GOT3 (cell line): ENCODE data around the gene FAM177B.
A peak's percentile ranks its signal among the peaks of the same experiment; 100 is the strongest.

Experiments
- DNase-seq: peaks from one replicate; lab custom pipeline; 2025; ENCODE audit warnings: mixed read lengths; lab: John Stamatoyannopoulos, UW

The FAM177B gene

DNA sequence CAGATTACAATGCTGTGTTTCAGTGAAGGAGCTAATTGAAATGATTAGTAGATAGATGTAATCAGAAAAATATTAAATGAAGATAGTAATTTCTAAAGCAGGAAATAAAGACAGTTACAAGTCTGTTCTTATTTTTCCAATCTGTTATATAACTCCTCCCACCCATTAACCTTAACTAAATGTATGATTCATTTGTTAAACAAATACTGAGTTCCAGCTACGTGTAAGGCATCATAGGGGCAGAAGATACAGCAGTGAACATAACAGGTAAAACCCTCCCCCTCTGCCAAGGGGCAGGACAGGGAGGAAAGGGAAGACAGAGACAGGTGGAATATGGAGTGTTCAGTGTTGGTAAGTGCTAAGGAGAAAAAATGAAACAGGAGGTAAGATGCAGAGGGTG is at the start of gene FAM177B:
FAM177B (plus strand) TSS at position 231 of the 400 bp plus-strand sequence. CDS start 9,344 bp downstream, outside the sequence.
- no peak for DNase-seq

DNA sequence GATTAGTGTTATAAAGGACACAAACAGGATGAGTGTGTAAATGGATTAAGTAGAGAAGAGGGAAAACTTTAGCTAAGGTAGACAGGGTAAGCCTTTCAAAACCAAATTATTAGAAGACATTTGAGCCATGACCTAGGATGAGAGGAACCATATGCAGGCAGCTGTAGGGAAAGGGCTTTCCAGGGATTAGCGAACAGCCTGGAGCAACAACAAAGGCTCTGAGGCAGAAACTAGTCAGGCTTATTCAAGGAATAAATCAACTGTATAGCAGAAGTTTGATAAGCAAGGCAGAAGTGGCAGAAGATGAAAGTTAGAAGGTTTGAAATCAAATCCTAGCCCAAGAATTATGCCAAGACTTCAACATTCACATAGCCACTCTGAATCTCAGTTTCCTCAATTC is 46.0 kb upstream of the FAM177B start:
- no peak for DNase-seq

DNA sequence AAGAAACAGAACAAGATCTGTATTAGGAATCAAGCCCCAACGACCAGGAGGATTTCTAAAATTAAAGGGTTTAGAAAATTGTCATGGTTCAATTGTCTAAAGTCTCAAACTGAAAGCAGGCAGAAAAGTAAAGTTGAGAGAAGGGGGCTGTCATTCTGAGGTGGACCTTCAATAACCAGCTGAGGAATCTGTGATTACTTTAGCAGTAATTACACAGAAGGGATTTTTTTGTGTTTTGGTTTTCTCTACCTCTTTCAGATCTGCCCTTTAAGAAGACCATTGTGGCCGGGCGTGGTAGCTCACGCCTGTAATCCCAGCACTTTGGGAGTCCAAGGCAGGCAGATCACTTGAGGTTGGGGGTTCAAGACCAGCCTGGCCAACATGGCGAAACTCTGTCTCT is 42.1 kb upstream of the FAM177B start:
- DNase-seq, result no peak

DNA sequence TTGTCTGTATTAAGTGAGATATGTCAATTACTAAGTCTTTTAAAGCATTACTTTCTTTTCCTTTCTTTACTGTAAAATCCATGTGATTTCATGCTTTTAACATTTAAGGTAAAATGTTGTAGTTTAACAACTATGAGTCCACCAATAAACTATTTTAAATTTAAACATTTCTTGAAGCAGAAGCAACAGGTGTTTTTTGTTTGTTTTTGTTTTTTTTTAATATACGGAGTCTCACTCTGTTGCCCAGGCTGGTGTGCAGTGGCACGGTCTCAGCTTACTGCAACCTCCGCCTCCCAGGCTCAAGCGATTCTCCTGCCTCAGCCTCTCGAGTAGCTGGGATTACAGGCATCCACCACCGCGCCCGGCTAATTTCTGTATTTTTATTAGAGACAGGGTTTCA is 40.3 kb upstream of the FAM177B start:
- no peak for DNase-seq

DNA sequence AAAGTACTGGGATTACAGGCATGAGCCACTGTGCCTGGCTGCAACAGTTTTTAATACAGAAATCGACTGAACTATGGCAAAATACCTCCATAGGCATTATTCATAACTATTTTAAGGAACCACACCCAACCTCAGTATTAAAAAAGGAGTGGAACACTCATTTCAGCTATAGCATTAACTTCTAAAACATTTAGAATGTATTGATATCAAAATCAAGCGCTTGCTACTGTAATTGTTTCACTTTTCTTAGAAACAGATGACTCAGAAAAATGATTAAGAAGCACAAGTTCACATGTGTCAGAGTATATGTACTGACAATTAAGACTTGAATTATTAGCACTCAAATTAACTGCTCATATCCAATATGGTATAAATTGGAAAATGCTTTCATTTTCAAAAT is 39.8 kb upstream of the FAM177B start:
- DNase-seq, result no peak

DNA sequence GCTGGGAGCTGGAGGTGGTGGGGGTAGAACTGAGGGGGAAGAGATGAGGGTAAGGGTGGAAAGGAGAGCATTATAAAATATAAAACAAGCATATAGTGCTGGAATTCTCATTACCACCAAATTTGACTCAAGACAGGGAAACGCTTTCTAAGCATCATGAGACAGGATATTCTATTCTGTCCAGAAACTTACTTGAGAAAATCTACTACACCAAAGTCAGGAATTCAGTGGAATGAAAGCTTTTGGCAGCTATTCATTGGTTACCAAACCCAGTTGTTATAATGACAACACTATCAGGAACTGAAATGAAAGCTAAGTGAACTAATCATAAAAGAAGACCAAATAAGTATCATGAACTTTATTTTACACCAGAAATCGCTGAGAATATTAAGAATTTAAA is 39.2 kb upstream of the FAM177B start:
- DNase-seq, result no peak

DNA sequence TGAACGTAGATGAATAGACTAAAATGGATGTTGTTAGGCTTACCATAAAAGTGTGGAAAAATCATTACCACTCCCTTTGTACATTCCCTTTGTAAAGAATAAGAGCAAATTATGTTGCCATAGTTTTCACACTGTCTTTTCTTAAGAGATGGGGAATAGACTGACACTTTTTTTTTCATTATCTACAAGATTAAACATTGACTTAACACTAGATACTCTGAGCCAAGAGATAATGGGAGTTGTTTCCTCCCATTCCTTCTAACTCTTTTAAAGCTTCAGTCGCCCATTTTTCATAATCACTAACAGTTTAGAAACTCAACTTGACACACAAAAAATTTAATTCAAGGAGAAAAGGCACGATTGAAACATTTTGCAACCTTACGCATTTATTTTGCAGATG is 34.8 kb upstream of the FAM177B start:
- no peak for DNase-seq

DNA sequence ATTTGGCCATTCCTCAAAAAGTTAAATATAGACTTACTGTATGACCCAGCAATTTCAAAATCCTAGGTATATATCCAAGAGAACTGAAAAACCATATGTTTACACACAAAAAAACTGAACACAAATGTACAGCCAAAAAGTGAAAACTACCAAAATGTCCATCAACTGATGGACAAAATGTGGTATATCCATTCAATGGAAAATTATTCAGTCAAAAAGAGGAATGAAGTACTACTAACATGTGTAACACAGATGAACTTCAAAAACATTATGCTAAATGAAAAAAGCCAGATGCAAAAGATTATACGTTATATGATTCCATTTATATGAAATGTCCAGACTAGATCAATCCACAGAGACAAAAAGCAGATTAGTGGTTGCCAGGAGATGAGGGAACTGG is 32.7 kb upstream of the FAM177B start:
- no peak for DNase-seq

DNA sequence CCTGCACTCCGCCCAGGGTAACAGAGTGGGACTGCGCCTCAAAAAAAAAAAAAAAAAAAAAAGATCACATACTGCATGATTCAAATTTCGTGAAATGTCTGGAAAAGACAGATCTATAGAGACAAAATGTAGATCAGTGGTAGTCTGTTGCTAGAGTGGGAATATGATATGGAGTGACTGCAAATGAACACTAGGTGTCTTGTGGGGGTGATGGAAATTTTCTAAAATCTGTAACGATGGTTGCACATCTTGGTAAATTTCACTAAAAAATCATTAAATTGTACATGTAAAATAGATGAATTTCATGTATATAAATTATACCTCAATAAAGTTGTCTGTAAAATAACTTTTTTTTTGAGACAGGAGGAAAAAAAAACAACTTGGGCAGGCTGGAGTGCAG is 30.2 kb upstream of the FAM177B start:
- DNase-seq, result no peak

DNA sequence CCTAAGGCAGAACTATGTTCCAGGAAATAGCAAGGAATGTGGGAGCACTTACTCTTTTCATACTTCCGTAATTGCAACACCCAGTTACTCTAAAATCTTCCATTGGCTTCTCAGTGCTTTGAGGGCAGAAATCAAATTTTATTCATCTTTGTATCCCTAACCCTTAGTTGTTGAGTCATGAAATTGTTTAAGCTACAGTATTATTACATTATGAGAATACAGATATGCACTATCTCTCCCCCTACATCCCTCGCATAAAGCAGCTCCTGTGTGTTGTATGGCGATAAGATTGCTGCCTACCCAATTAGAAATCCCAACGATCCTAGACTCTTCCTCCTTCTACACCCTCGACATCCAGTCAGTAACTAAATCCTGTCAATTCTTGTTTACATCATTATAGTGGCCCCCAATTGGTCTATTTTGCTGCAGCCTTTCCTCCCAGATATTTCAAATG is 27.3 kb upstream of the FAM177B start:
- DNase-seq, result no peak

DNA sequence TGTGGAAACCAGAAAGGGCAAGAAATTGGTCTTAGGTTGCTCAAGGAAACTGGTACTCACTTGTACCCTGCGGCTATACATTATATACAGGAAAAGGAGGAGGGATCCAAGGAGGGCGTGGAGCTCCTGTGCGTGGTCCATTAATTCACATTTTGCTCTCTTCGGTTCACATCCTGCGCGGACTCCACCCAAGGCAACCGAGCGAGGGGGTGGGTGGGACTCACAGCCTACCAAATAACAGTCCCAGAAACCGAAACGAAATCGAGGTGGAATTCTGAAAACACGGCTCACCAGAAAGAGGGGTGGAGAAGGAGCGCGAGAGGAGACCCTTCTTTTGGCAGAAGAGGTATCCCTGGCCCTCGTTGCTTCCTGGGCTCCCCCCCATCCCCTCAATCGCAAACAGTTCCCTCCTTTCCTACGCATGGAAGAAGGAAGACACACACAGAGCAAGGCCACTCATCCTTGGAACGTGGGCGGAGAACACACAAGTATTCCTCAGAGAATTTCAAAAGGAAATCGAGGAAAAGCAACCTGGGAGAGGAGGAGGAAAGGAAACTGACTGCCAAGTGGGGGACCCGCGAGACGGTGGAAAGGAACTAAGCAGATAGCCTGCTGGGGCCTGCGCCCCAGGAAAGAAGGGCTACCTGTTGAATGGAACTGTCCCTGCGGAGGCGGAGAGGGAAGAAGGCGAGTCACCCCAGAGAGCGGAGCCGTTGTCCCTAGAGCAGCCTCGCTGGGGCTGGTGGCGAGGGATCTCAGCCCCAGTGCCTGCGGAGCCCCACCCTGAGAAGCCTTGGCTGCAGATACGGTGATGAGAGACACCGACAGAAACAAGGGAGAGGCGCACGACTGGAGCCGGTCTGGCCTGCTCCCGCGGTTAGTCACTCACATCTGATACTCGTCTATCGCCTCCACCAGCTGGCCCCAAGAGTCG is 25.4 kb upstream of the FAM177B start:
- DNase-seq, result peak; percentile 30

DNA sequence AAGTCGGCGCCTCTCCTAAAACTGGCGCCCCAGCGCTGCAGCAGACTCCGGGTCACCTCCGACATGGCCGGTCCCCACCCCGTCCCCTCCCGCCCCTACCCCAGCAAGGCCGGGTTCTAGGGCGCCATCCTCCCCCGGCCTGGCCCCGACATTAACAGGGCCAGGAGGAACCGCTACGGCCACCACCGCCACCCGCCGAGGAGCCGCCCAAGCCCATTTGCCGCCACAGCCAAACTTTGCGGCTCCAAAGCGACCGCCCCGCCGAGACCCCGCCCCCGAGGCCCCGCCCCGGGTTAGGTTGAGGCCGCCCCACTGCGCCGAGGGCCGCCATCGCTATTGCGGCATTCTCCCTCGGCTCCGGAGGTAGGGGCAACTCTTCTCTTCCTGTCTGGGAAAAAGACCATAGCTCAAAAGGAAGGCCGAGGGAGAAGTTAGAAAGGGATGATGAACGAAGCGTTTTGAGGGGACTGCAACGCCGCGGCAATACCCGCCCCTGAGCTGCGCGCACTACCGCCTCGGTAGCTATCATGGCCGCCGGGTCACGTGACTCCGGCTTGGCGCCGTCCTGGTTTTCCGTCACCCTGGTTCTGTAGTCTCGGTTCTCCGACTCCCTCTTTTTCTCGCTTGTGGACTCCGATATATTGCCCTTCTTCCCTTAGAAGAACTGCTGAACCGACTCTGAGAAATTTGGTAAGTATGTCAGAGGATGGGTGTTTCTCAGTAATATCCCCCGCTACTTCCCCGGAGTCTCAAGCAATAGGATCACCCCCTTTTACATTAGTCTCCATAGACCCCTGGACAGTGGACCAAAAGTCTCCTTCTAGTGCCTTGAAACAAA is 24.5 kb upstream of the FAM177B start, which contains the start of the genes AIDA and BROX:
AIDA (minus strand) TSS at position 239 of the 838 bp plus-strand sequence; CDS start at position 65, 174 bp downstream.
BROX (plus strand) TSS at position 312 of the 838 bp plus-strand sequence. CDS start 3,136 bp downstream, outside the sequence.
- DNase-seq, result peak; percentile 86

DNA sequence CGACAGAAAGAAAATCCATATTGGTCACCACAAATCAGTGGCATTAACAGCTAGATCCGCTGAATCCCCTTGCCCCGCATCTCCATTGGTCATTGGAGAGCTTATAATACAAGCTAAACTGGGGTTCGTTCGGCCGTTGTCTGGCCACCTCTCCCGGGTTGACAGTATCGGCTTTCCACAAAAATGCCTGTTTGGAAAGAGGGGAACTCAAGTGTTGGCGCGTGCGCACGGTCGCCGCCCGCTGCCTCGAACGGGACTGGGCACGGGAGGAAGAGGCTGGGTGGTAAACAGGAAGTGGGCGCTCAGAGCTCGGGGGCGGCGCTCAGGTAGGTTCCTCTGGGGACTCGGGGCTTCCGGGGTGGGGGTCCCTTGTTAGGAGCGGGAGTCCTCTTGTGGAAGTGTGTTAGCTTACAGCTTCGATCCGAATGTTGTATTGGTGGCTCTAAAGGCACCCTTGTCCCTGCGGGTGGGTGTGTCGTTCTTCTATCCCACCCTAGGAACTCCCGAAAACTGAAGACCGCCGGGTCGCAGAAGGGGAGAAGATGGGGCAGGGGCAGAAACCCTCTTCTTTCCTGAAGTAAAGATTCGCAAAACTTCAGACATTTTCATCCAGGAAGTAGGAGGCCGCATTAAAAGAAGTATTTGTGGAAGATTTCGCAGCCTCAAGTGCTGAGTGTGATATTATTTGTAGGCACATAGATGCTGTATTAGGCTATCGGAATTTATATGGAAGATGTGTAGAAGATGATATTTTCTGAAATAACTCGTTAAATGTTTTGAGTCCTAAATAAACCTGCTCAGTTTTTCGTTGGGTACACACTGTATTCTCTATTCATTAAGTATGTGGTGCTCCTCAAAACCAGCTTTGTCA is 23.7 kb upstream of the FAM177B start:
- peak; percentile 62 for DNase-seq

DNA sequence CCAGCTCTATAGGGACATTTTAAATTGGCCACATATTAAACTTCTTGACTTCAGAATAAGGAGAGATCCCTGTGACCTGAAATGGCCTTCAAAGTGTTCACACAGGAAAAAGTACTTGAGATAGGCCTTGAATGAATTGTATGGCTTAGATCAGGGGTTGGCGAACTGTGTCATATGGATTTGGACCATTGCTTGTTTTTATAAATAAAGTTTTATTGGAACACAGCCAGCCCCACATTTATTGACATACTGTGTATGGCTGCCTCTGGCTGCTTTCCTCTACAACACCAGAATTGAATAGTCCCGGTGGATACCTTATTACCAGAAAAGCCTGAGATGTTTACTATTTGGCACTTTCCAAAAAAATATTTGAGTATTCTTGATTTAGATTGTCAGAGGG is 20.6 kb upstream of the FAM177B start:
- no peak for DNase-seq

DNA sequence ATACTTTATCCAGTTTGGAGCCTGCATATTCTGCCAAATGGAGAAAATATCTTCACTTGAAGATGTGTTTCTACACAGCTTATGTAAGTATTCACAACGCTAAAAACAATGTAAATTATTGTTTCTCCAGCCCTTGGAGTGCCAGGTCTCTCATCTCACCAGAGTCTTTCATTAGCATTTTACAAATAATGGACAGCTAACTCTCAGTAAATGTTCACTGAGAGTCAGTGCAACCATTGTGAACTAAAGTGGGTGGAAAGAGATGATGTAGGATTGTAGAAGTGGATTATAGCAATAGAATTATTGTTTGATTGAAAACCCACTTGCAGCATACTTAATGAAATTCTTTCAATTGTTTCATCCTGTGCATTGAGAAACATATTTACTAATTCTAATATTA is 8.3 kb upstream of the FAM177B start:
- no peak for DNase-seq

DNA sequence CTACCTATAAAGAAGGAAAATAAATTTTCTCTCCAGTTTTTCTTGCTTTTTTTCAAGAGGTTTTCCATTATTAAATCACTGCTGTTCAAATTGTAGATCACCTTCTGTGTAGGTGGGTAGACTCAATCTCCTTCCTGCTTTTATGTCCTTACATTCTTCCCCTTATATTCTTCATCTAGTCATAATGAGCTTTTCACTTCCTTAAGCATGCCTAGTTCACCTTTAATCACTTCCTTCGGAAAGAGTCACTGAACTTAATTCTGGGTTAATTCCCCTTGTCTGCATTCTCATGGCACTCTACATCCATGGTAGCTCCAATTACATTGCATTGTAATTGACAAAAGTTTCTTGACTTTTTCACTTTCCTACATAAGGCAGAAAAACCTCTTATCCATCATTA is 6.1 kb upstream of the FAM177B start:
- DNase-seq, result no peak

DNA sequence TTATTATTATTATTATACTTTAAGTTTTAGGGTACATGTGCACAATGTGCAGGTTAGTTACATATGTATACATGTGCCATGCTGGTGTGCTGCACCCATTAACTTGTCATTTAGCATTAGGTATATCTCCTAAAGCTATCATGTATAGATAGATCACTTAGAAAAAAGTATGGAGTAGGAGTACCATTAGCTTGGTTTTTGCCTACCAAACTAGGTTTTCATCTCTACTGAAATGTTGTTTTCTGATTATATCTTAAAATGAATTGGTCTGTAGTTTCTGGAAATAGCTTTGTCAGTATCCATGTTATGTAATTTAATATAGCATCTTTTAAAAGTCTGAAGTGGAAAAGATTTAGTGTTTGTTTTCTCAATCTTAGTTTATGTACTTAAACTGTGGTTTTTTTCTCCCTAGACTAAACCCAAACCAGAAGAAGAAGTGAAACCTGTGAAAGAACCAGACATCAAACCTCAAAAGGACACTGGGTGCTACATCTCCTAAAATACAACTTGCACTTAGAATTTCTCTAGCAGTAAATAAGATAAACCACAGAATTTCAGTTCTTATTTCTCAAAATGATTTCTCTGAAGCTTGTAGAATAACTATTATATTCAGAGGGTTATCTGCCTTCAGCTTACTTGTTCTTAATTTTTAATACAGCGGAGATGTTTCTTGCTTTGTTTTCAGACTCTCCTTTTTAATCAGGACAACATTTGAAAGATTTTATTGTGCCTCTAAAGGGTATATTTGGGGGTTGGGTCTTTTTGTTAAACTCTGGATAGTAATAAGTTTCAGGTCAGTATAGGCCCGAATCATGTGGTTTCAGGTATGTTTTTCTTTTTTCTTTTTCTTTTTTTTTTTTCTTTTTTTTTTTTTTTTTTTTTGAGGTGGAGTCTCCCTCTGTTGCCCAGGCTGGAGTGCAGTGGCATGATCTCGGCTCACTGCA is 4.5 kb upstream of the FAM177B start:
- no peak for DNase-seq

DNA sequence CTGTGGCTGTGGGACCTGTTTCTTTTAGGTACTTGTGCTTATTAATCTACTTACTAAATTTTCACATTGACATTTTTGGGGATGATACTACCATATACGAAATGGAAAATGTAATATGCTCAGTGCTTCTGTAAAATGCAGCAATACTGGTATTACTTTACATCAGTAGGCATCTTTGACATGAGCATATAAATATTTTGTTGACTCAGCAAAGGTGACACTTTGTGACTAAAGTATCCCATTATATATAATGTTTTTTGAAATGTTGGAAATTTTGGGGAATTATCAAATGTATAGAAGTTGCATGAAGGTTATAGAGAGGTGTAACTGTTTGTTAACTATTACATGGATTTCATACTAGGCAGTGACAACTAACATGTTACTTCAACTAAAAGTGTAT is 2.3 kb upstream of the FAM177B start:
- no peak for DNase-seq

DNA sequence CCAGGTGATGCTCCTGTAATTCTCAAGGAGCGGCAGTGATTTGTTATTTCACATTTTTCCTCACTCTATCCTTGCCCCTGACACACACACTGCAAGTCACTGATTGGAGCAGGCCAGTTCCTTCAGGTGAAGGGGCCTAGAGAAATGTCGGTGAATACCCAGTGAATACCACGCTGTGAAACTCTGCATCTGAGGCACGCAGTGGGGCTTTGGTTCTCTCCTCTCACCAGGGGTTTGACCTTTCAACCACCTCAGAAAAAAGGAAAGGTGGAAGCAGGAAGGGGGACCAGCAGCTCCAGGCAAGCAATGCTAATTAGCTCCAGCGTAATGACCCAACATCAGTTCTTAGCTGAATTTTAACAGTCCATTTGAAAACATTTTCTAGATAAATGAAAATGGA is 532 bp upstream of the FAM177B start:
- no peak for DNase-seq

DNA sequence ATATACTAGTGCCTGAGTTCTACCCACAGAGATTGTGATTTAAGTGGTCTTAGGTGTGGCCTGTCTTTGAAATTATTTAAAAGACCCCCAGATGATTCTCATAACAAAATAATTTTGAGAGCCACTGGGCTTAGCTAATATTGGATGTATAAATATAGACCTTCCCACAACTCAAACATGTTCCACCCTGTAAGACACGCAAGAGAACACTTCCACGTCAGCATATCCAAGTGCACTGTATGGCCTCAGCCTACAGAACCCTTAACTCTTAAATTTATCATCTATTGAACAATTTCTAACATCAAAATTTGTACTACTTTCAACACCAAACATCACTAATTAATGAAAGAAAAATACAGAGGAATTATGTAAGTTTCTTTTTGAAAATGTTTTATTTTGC is 2.5 kb downstream of the FAM177B start:
- no peak for DNase-seq

DNA sequence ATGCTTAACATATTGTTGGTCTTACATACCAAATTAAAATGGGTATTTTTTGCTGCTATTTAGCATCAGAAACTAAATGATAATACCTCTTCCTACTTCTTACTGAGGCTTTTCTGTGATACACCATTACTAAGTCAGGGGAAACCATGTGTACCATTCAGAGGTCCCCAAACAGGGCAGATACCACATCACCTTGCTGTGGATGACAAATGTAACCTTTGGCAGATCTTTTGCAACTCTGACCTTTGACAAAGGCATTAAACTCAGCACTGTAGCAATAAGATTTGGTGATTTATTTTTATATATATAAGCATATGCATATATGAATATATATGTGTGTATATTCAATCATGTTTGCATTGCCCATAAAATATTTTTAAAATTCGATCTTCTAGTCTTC is 2.9 kb downstream of the FAM177B start:
- DNase-seq, result no peak
